Endothelial cell of umbilical vein (primary cell): ENCODE measurements around the gene SRA1. TPM values are rescaled to one million over a fixed set of nuclear protein-coding genes. Genes with fewer than 3 reads are reported as not detected.

Experiments used
- BruUV-seq: library from RNA; stranded (reverse); fragments of 400-500 nt; replicated peaks from 2 replicates; lab custom pipeline; 2021; lab: Mats Ljungman, UMichigan
- CTCF ChIA-PET: fragments of 300-600, 350-600 bp; sonication (Branson Sonifier 250); formaldehyde crosslinking; loops from one replicate; lab custom pipeline; 2021; ENCODE audit warnings: antibody characterized with exemption, inconsistent platforms; lab: Charles Lee
- POLR2A ChIA-PET: fragments of 300-600, 350-600 bp; sonication (Branson Sonifier 250); formaldehyde crosslinking; loops from one replicate; lab custom pipeline; 2021; ENCODE audit warnings: antibody characterized with exemption, inconsistent platforms; lab: Charles Lee
- DNase-seq: peaks from one replicate; pipeline ENCODE4 v3.0.0-alpha.2; 2011; ENCODE audit warnings: low read depth, low spot score
- FAIRE-seq: peaks from 2 replicates; lab custom pipeline; 2011; peaks lifted over from hg19 to GRCh38; lab: Jason Lieb, UNC
- H2AFZ ChIP-seq: 2 replicates; pipeline ENCODE4 v1.6.0; 2012; ENCODE audit warnings: low read depth, low read length, control low read depth, inconsistent platforms
- H3K27ac ChIP-seq: 2 replicates; pipeline ENCODE4 v1.5.1; 2011; ENCODE audit warnings: low read depth, mild to moderate bottlenecking, control low read depth, low read length, moderate library complexity; ENCODE audit not compliant: insufficient read depth
- H3K27me3 ChIP-seq, 2 experiments: 2 replicates each; pipeline versions ENCODE4 v1.6.0 to v1.6.1; 2011; ENCODE audit warnings: low read length in 2 of 2, mixed read lengths in 1 of 2; ENCODE audit not compliant: control insufficient read depth in 2 of 2, insufficient read depth in 2 of 2
- H3K36me3 ChIP-seq, 2 experiments: 2 replicates in 1 of 2; 3 replicates in 1 of 2; pipeline ENCODE4 v1.5.1; 2011; ENCODE audit warnings: low read length in 2 of 2, mild to moderate bottlenecking in 1 of 2, moderate library complexity in 1 of 2; ENCODE audit not compliant: control insufficient read depth in 2 of 2, insufficient read depth in 2 of 2; ENCODE audit errors: extremely low read depth in 1 of 2
- H3K4me1 ChIP-seq: 3 replicates; pipeline ENCODE4 v1.5.1; 2011; ENCODE audit warnings: mild to moderate bottlenecking, low read length; ENCODE audit not compliant: control insufficient read depth, insufficient read depth; ENCODE audit errors: extremely low read depth
- H3K4me2 ChIP-seq: 2 replicates; pipeline ENCODE4 v1.6.1; 2011; ENCODE audit warnings: low read length, control low read depth, mixed read lengths; ENCODE audit not compliant: insufficient read depth
- H3K4me3 ChIP-seq, 3 experiments: fragments of 200-600 bp in 1 of 3; sonication (generic), shearing (Covaris generic) in 1 of 3; replicated peaks in 1 of 3; 2 replicates each; pipeline ENCODE4 v1.5.1; 2011 to 2016; ENCODE audit warnings: control low read depth in 3 of 3, low read length in 3 of 3, mild to moderate bottlenecking in 2 of 3, inconsistent platforms in 1 of 3, low read depth in 1 of 3, moderate library complexity in 1 of 3; ENCODE audit not compliant: insufficient read depth in 1 of 3
- H3K79me2 ChIP-seq: 2 replicates; pipeline ENCODE4 v1.6.0; 2012; ENCODE audit warnings: low read length, inconsistent platforms; ENCODE audit not compliant: control insufficient read depth, insufficient read depth
- H3K9ac ChIP-seq: replicated peaks from 2 replicates; pipeline ENCODE3; 2011; ENCODE audit warnings: low read length, control low read depth; ENCODE audit not compliant: insufficient read depth; ENCODE audit errors: extremely low read depth
- H3K9me1 ChIP-seq: replicated peaks from 3 replicates; pipeline ENCODE4 v1.6.0; 2011; ENCODE audit warnings: mild to moderate bottlenecking, low read length; ENCODE audit not compliant: control insufficient read depth, insufficient read depth; ENCODE audit errors: extremely low read depth
- H3K9me3 ChIP-seq: replicated peaks from 2 replicates; pipeline ENCODE4 v1.5.1; 2012; ENCODE audit warnings: low read length, inconsistent platforms; ENCODE audit not compliant: control insufficient read depth, insufficient read depth
- H4K20me1 ChIP-seq: replicated peaks from 2 replicates; pipeline ENCODE3; 2011; ENCODE audit warnings: mild to moderate bottlenecking, low read length; ENCODE audit not compliant: control insufficient read depth, insufficient read depth; ENCODE audit errors: extremely low read depth
- EZH2 ChIP-seq: IDR thresholded peaks from 2 replicates; pipeline ENCODE4 v1.6.1; 2012; ENCODE audit warnings: borderline replicate concordance, low read depth, mild to moderate bottlenecking, moderate library complexity, low read length, inconsistent platforms; ENCODE audit not compliant: severe bottlenecking
- FOS ChIP-seq: IDR thresholded peaks from 2 replicates; pipeline ENCODE4 v1.6.1; 2011; ENCODE audit warnings: mild to moderate bottlenecking, low read length, moderate library complexity, borderline replicate concordance; ENCODE audit not compliant: insufficient read depth
- GATA2 ChIP-seq: IDR thresholded peaks from 2 replicates; pipeline ENCODE4 v1.7.0; 2011; ENCODE audit warnings: low read depth, mild to moderate bottlenecking, moderate library complexity, mixed read lengths, low read length; ENCODE audit not compliant: insufficient read length, insufficient read depth
- JUN ChIP-seq: IDR thresholded peaks from 2 replicates; pipeline ENCODE4 v1.6.1; 2011; ENCODE audit warnings: borderline replicate concordance, low read depth; ENCODE audit not compliant: insufficient read length, insufficient read depth
- MYC ChIP-seq: IDR thresholded peaks from one replicate; pipeline ENCODE4 v1.6.1; 2011; ENCODE audit warnings: mild to moderate bottlenecking, low read depth, low read length
- POLR2A ChIP-seq: IDR thresholded peaks from 2 replicates; pipeline ENCODE4 v1.6.1; 2012; ENCODE audit warnings: low read depth, mild to moderate bottlenecking, control low read depth, low read length
- POLR2AphosphoS5 ChIP-seq: IDR thresholded peaks from 2 replicates; pipeline ENCODE4 v1.6.1; 2012; ENCODE audit warnings: low read depth, mild to moderate bottlenecking, control low read depth, low read length, moderate library complexity; ENCODE audit not compliant: insufficient read depth
- dilution Hi-C: fragments of 300-500 bp; cut with MboI; formaldehyde crosslinking; loops from one replicate; pipeline ENCODE4 v1.15.0; 2019; ENCODE audit warnings: low sequenced_read_pairs; ENCODE audit not compliant: extremely low pct_ligation_motif_present
- intact Hi-C: fragments of 100-400 bp; cut with micrococcal nuclease; formaldehyde crosslinking; loops from one replicate; pipeline ENCODE4 v1.10.0; 2022
- polyA plus RNA-seq, 4 experiments: library from polyadenylated mRNA; depleted of rRNA in 3 of 4; stranded (reverse) in 3 of 4; unstranded in 1 of 4; fragments of >200 nt; gene quantifications; 2 replicates each; pipeline versions ENCODE4 v1.2.1 to v1.2.3, GENCODE V29; 2011 to 2012; ENCODE audit warnings: missing spikeins in 1 of 4
- total RNA-seq: library from RNA; stranded (reverse); gene quantifications from 2 replicates; pipeline ENCODE4 v1.2.3, GENCODE V29; 2021
- TF ChIP-seq, protein P1 (sequence below): IDR thresholded peaks from 2 replicates; pipeline ENCODE4 v1.6.1; 2011; ENCODE audit not compliant: insufficient read depth, insufficient read length
- TF ChIP-seq, protein P2 (sequence below), 2 donors: IDR thresholded peaks; 1 replicate in 1 of 2; 2 replicates in 1 of 2; pipeline ENCODE4 v1.5.1; 2011; ENCODE audit warnings: low read length in 2 of 2, mild to moderate bottlenecking in 2 of 2, moderate library complexity in 2 of 2, control low read depth in 1 of 2, inconsistent platforms in 1 of 2, low read depth in 1 of 2; ENCODE audit not compliant: insufficient read depth in 1 of 2; ENCODE audit errors: extremely low read depth in 1 of 2

The SRA1 gene
- total and polyA plus RNA-seq, 2 donors (not counting 3 experiments of a cell fraction or from before 2014, with no cell fraction given) = 17.6 to 19.7 TPM

DNA sequence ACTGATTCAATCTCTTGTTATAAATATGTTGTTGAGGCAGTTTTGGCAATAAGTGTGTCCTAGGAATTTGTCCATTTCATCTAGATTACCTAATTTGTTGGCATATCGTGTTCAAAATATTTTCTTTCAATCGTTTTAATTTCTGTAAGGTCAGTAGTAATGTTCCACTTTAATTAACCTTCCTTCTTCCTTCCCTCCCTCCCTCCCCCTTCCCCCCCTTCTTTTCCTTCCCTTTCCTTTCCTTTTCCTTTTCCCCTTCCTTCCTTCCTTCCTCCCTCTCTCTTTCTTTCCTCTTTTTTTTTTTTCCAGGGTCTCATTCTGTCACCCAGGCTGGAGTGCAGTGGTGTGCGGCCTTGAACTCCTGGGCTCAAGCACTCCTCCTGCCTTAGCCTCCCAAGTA, 48.6 kb upstream of the SRA1 start:
- dilution Hi-C loops = no loop called here
- CTCF ChIA-PET = no interaction called here
- POLR2A ChIA-PET = no interaction called here
- Histone ChIP-seq H3K4me3 (no peak overlapping the region), H3K9ac (no peak overlapping the region), H3K79me2 (no peaks in the 10 kb centered on the region), H3K4me2 (no peak overlapping the region), H3K27me3 (no peaks in the 10 kb centered on the region), H3K36me3 (no peaks in the 10 kb centered on the region), H3K9me1 (no peaks in the 10 kb centered on the region), H2AFZ (no peak overlapping the region), H4K20me1 (no peaks in the 10 kb centered on the region), H3K9me3 (no peaks in the 10 kb centered on the region), H3K4me1 (peaks cover 12% of the 10 kb centered on the region), H3K27ac (no peak overlapping the region)
- intact Hi-C loops = no loop called here
- TF ChIP-seq GATA2 = no peak
- no peak for TF ChIP-seq EZH2
- TF ChIP-seq FOS = no peak
- TF ChIP-seq, protein P1, sequence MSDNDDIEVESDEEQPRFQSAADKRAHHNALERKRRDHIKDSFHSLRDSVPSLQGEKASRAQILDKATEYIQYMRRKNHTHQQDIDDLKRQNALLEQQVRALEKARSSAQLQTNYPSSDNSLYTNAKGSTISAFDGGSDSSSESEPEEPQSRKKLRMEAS = no peak
- TF ChIP-seq MYC = no peak
- no peak for TF ChIP-seq JUN
- TF ChIP-seq POLR2AphosphoS5 = no peak
- TF ChIP-seq, protein P2, sequence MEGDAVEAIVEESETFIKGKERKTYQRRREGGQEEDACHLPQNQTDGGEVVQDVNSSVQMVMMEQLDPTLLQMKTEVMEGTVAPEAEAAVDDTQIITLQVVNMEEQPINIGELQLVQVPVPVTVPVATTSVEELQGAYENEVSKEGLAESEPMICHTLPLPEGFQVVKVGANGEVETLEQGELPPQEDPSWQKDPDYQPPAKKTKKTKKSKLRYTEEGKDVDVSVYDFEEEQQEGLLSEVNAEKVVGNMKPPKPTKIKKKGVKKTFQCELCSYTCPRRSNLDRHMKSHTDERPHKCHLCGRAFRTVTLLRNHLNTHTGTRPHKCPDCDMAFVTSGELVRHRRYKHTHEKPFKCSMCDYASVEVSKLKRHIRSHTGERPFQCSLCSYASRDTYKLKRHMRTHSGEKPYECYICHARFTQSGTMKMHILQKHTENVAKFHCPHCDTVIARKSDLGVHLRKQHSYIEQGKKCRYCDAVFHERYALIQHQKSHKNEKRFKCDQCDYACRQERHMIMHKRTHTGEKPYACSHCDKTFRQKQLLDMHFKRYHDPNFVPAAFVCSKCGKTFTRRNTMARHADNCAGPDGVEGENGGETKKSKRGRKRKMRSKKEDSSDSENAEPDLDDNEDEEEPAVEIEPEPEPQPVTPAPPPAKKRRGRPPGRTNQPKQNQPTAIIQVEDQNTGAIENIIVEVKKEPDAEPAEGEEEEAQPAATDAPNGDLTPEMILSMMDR (IDR thresholded peaks at IDR 0.05; ENCODE audit: extremely low read depth in 1 of 2, insufficient read depth in 1 of 2, low read depth in 1 of 2, low read length in 2 of 2) = no peak
- TF ChIP-seq POLR2A = no peak
- BruUV-seq = no TSS peak
- no peak for FAIRE-seq
- no peak for DNase-seq
